T-helper 1 cell treated with Interleukin-12 subunit alpha and Interleukin-12 subunit beta and Interleukin-4 antibody, amounts not matched to agents 30 μg/mL and 1 μg/mL, for 36 hours (primary cell): ENCODE measurements around the gene ZNF530.

Source experiments
- H3K27ac Mint-ChIP-seq: one replicate; pipeline ENCODE4 v1.8.0; 2021; ENCODE audit warnings: mild to moderate bottlenecking, mixed read lengths
- H3K27me3 Mint-ChIP-seq: one replicate; pipeline ENCODE4 v1.8.0; 2021; ENCODE audit warnings: low read depth, mixed read lengths
- H3K36me3 Mint-ChIP-seq: one replicate; pipeline ENCODE4 v1.8.0; 2021; ENCODE audit warnings: low read depth, mixed read lengths
- H3K4me1 Mint-ChIP-seq: one replicate; pipeline ENCODE4 v1.8.0; 2021; ENCODE audit warnings: low read depth, mixed read lengths
- H3K4me3 Mint-ChIP-seq: one replicate; pipeline ENCODE4 v1.8.0; 2021; ENCODE audit warnings: mild to moderate bottlenecking, moderate library complexity, mixed read lengths
- H3K9me3 Mint-ChIP-seq: one replicate; pipeline ENCODE4 v1.8.0; 2021; ENCODE audit warnings: mixed read lengths

The ZNF530 gene

GRCh38 chr19:57599761-57600383, at the start of gene ZNF530:
TSS of gene ZNF530 (plus strand) at chr19:57599885. CDS start at chr19:57604346, 4,461 bp downstream.
- peaks cover 33% of the 10 kb centered on the region for H3K36me3 Mint-ChIP-seq
- peaks cover 12% of the 10 kb centered on the region for H3K4me1 Mint-ChIP-seq
- H3K9me3 Mint-ChIP-seq, result peaks cover 63% of the 10 kb centered on the region
- no peaks in the 10 kb centered on the region for H3K27me3 Mint-ChIP-seq
- H3K27ac Mint-ChIP-seq, result no peak within 1 kb of the TSS
- peak within 1 kb of the TSS; percentile 80 for H3K4me3 Mint-ChIP-seq

GRCh38 chr19:57552432-57552831, 47.3 kb upstream of the ZNF530 start:
- peaks cover 73% of the 10 kb centered on the region for H3K9me3 Mint-ChIP-seq

GRCh38 chr19:57557659-57558058, 42.0 kb upstream of the ZNF530 start:
- Mint-ChIP-seq H3K9me3 (peaks cover 58% of the 10 kb centered on the region), H3K36me3 (peaks cover 52% of the 10 kb centered on the region), H3K4me3 (peak overlapping the region; percentile 99)

More at GRCh38 chr19:57552432-57552831, 47.3 kb upstream of the ZNF530 start:
- H3K36me3 Mint-ChIP-seq, result peaks cover 88% of the 10 kb centered on the region
- H3K27ac Mint-ChIP-seq, result no peak overlapping the region
- H3K4me3 Mint-ChIP-seq, result no peak overlapping the region
- H3K4me1 Mint-ChIP-seq, result peaks cover 3% of the 10 kb centered on the region
- H3K27me3 Mint-ChIP-seq, result no peaks in the 10 kb centered on the region

GRCh38 chr19:57558525-57558924, 41.2 kb upstream of the ZNF530 start:
- peak overlapping the region; percentile 99 for H3K4me3 Mint-ChIP-seq
- peak overlapping the region; percentile 95 for H3K27ac Mint-ChIP-seq
- peaks cover 43% of the 10 kb centered on the region for H3K36me3 Mint-ChIP-seq
- peaks cover 60% of the 10 kb centered on the region for H3K9me3 Mint-ChIP-seq
- H3K27me3 Mint-ChIP-seq, result no peaks in the 10 kb centered on the region
- H3K4me1 Mint-ChIP-seq, result peaks cover 28% of the 10 kb centered on the region

More at GRCh38 chr19:57557659-57558058, 42.0 kb upstream of the ZNF530 start:
- H3K27ac Mint-ChIP-seq, result no peak overlapping the region
- peaks cover 28% of the 10 kb centered on the region for H3K4me1 Mint-ChIP-seq
- no peaks in the 10 kb centered on the region for H3K27me3 Mint-ChIP-seq

GRCh38 chr19:57559008-57559403, 40.7 kb upstream of the ZNF530 start:
- Mint-ChIP-seq H3K9me3 (peaks cover 59% of the 10 kb centered on the region), H3K27ac (peak overlapping the region; percentile 95), H3K4me3 (peak overlapping the region; percentile 99), H3K36me3 (peaks cover 39% of the 10 kb centered on the region), H3K4me1 (peaks cover 28% of the 10 kb centered on the region), H3K27me3 (no peaks in the 10 kb centered on the region)

GRCh38 chr19:57559404-57560025, 40.2 kb upstream of the ZNF530 start, which contains the start of gene ZNF550:
TSS of gene ZNF550 (minus strand) at chr19:57559863. CDS start at chr19:57559682, 181 bp downstream.
- H3K27ac Mint-ChIP-seq, result peak within 1 kb of the TSS; percentile 95
- H3K36me3 Mint-ChIP-seq, result peaks cover 34% of the 10 kb centered on the region
- H3K4me1 Mint-ChIP-seq, result peaks cover 28% of the 10 kb centered on the region
- H3K9me3 Mint-ChIP-seq, result peaks cover 56% of the 10 kb centered on the region
- H3K27me3 Mint-ChIP-seq, result no peaks in the 10 kb centered on the region
- peak within 1 kb of the TSS; percentile 99 for H3K4me3 Mint-ChIP-seq

GRCh38 chr19:57560049-57560491, 39.6 kb upstream of the ZNF530 start:
- peaks cover 30% of the 10 kb centered on the region for H3K36me3 Mint-ChIP-seq
- H3K27ac Mint-ChIP-seq, result peak overlapping the region; percentile 90
- no peaks in the 10 kb centered on the region for H3K27me3 Mint-ChIP-seq
- peaks cover 28% of the 10 kb centered on the region for H3K4me1 Mint-ChIP-seq
- peaks cover 56% of the 10 kb centered on the region for H3K9me3 Mint-ChIP-seq
- H3K4me3 Mint-ChIP-seq, result peak overlapping the region; percentile 99

- no peak overlapping the region for H3K27ac Mint-ChIP-seq
- peaks cover 14% of the 10 kb centered on the region for H3K36me3 Mint-ChIP-seq
- peaks cover 16% of the 10 kb centered on the region for H3K4me1 Mint-ChIP-seq
- no peak overlapping the region for H3K4me3 Mint-ChIP-seq
- no peaks in the 10 kb centered on the region for H3K27me3 Mint-ChIP-seq
- peaks cover 75% of the 10 kb centered on the region for H3K9me3 Mint-ChIP-seq
Measured at GRCh38 chr19:57563547-57563946, 36.1 kb upstream of the ZNF530 start.

- Mint-ChIP-seq H3K4me1 (no peaks in the 10 kb centered on the region), H3K27me3 (no peaks in the 10 kb centered on the region), H3K36me3 (peaks cover 11% of the 10 kb centered on the region), H3K27ac (no peak overlapping the region), H3K9me3 (peaks cover 80% of the 10 kb centered on the region), H3K4me3 (no peak overlapping the region)
Measured at GRCh38 chr19:57566396-57567265, 33.1 kb upstream of the ZNF530 start.

- Mint-ChIP-seq H3K27me3 (no peaks in the 10 kb centered on the region), H3K4me3 (no peak overlapping the region), H3K27ac (no peak overlapping the region), H3K36me3 (peaks cover 47% of the 10 kb centered on the region), H3K4me1 (no peaks in the 10 kb centered on the region), H3K9me3 (peaks cover 92% of the 10 kb centered on the region)
Measured at GRCh38 chr19:57570707-57571106, 29.0 kb upstream of the ZNF530 start.

GRCh38 chr19:57572415-57572947, 27.2 kb upstream of the ZNF530 start:
- Mint-ChIP-seq H3K27me3 (no peaks in the 10 kb centered on the region), H3K4me3 (no peak overlapping the region), H3K4me1 (peaks cover 3% of the 10 kb centered on the region), H3K36me3 (peaks cover 62% of the 10 kb centered on the region), H3K9me3 (peaks cover 92% of the 10 kb centered on the region), H3K27ac (no peak overlapping the region)

- Mint-ChIP-seq H3K4me1 (peaks cover 14% of the 10 kb centered on the region), H3K9me3 (peaks cover 86% of the 10 kb centered on the region), H3K27me3 (no peaks in the 10 kb centered on the region), H3K36me3 (peaks cover 69% of the 10 kb centered on the region), H3K27ac (peak overlapping the region; percentile 16), H3K4me3 (no peak overlapping the region)
Measured at GRCh38 chr19:57576661-57577060, 23.0 kb upstream of the ZNF530 start.

GRCh38 chr19:57578487-57579205, 21.0 kb upstream of the ZNF530 start, which contains the start of gene ZNF416:
TSS of gene ZNF416 (minus strand) at chr19:57578911. CDS start at chr19:57578704, 207 bp downstream.
- H3K9me3 Mint-ChIP-seq, result peaks cover 73% of the 10 kb centered on the region
- peaks cover 56% of the 10 kb centered on the region for H3K36me3 Mint-ChIP-seq
- H3K27me3 Mint-ChIP-seq, result no peaks in the 10 kb centered on the region
- H3K4me1 Mint-ChIP-seq, result peaks cover 15% of the 10 kb centered on the region
- peak within 1 kb of the TSS; percentile 77 for H3K4me3 Mint-ChIP-seq
- H3K27ac Mint-ChIP-seq, result peak within 1 kb of the TSS; percentile 81
